Fibroblast of gingiva (primary cell): ENCODE data around the gene GLRX5.

Experiments used
- DNase-seq: peaks from one replicate; pipeline ENCODE4 v3.0.0-alpha.2; 2011; ENCODE audit warnings: low read depth

The GLRX5 gene

GRCh38 chr14:95518045-95518751 lies 16.7 kb upstream of the GLRX5 start:
- no peak for DNase-seq

DNA sequence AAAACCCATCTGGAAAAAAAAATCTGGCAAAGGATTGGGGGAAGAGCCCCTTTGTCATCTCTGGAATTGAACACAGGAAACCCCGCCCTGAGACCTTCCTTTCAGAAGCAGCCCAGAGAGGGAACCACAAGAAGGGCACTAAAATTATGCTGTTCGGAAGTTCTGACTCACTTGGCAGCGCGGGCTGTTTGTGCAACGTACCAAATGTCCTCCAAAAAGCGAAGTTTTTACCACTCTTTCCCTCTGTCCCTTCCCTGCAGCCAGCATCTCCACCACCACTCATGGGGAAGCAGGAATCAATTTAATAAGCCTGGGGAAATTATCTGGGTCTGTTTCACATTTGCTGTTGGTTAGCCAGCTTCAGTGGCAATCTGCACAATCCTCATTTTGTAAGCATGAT lies 15.2 kb upstream of the GLRX5 start:
- DNase-seq = peak; percentile 95

DNA sequence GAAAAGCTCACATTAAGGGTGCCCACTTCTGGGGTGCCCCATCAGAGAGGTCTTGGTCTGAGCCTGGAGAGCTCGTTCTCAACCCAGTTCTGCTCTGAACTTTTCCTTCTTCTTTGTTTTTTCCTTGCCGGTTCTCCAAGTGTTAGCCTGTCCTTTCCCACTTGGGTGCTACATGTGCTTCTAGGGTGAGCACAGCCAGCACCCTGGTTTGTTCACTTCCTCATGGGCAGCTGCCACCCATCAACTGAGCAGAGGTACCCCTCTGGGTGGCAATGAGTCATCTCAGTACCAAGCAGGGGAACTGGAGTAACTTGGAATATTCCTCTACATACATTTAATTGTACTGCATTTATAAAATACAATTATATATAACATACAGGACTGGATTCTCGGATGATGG lies 14.5 kb upstream of the GLRX5 start:
- DNase-seq = no peak

GRCh38 chr14:95521001-95521400 lies 13.8 kb upstream of the GLRX5 start:
- DNase-seq = no peak

- no peak for DNase-seq
These were observed 12.7 kb upstream of the GLRX5 start for GRCh38 chr14:95522116-95522515.

DNA sequence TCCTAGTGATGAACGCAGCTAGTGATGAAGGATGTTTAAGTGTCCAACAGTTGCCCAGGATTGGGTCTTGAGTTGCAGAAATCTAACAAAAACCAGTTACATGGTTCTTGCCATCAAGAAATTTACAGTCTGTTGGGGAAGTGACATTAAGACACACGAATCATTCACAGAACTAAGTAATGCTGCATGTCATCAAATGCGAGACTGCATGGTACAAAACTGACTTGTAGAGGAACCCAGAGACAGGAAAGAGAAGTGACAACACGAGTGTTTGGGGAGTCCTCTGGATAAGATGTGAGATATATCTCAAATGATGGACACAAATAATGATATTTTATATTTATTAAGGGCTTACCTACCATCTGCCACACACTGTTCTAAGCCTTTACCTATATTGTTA lies 12.3 kb upstream of the GLRX5 start:
- DNase-seq = no peak

- no peak for DNase-seq
These were observed 11.6 kb upstream of the GLRX5 start for GRCh38 chr14:95523051-95523814.

GRCh38 chr14:95523815-95524448 lies 10.9 kb upstream of the GLRX5 start:
- peak; percentile 61 for DNase-seq

GRCh38 chr14:95524706-95525512 lies 9.9 kb upstream of the GLRX5 start:
- DNase-seq = no peak

GRCh38 chr14:95525999-95526398 lies 8.9 kb upstream of the GLRX5 start:
- no peak for DNase-seq

DNA sequence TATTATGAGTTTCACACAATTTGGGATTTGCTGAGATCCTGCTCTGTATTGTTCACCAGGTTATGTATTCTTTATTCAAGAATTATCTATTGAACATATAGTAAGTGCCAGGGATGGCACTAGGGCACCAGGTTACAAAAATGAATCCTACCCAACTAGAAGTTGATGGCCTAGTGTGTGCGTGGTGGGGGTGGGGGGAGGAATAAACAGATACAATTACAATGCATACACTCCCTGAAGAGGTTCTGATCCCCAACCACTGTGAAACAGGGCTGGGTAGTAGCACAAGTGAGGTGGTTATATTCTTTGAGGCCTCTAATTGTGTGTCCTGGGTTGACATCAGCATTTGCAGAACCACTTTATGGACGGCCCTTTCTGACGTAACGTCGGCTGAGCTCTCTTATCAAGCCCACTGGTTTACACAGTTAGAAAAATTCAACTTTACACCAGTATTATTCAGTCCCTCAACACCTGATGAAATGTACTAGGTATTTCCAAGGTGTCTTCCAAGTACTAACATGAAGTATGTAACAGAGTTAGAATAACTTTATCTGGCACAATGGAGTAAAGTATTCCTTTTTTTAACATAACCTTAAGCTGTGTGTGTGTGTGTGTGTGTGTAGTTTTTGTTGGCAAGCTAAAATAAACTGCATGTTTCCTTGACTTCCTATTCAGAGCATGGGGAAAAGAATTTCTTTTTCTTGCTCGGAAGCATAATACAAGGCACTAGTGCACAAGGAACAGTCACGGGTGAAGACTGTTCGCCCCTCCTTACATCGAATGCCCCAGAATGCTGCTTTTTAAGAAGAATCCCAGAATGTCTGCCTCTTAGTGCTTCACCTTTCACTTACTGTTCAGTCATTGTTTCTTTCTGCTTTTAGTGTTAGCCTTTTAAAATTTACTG lies 8.1 kb upstream of the GLRX5 start:
- DNase-seq = peak; percentile 44

- peak; percentile 85 for DNase-seq
These were observed 7.4 kb upstream of the GLRX5 start for GRCh38 chr14:95527387-95528002.

GRCh38 chr14:95529216-95529615 lies 5.6 kb upstream of the GLRX5 start:
- no peak for DNase-seq

DNA sequence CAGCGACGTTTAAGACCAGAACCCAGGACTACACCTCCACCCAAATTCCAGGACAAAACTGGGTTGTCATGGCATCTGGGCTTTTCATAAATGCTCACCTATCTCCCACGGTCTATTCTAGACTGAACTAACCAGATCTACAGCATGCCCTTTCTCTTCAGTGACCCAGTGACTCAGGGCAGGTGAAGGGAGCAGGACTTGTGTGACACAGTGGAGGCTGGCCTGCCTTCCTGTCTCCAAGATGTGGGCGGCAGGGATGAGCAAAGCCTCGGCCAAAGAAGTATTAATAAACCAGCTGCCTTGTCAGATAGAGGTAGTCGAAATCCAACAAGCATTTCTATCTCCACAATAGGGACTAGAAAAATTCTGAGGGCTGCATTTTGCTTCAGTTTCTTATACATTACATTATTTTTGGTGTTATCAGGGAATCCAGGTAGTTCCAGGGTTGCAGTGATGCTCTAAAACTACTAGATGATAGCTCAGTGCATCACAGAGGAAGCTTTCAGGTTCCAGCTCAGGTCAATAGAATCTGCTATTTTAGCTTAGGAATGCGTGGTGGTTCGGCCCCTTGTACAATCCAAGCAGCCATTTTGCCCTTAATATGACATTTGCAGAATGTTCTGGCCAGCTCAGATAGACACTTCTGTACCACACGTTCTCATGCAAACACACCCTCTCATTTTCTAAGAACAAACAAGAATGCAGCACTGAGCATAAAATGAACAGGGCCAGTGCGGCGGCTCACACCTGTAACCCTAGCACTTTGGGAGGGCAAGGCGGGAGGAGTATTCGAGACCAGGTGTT lies 4.2 kb upstream of the GLRX5 start:
- no peak for DNase-seq

GRCh38 chr14:95531473-95531872 lies 3.4 kb upstream of the GLRX5 start:
- DNase-seq = peak; percentile 82

DNA sequence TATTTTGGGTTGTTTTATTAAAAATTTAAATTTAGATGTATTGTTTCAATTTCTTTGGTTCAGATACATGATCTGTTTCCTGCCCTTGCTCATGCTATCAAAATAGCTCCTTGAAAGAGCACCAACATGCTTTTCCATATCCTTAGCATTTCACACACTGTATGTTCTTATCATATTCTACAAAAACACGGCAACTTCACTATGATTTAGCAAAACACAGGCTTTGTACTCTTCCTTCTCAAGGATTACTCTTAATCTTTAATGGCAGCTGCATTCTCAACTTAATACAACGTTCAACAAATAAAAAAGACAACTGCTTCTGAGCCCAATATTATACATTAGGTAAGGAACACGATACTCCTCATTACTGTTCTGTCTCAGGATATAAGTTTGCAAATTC lies 2.9 kb upstream of the GLRX5 start:
- DNase-seq = no peak

DNA sequence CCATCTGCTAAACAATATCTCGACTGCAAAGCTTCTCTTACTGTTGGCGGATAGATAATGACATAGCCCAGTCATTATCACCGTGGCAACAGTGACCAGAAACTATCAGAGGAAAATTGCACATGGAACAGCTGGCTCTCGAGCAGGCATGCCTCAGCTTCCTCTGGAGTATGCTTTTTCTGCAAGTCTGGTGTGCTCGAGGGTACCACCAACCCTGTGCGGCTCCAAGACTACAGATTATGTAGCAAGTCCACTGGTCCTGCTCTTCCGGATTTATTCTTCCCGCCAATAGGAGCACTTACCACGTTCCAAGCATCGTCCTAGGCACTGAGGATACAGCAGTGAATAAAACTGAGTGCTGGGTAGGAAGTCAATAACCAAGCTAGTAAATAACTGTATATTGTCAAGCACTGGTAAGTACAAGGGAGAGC lies 1.4 kb upstream of the GLRX5 start:
- DNase-seq = peak; percentile 51

- no peak for DNase-seq
These were observed 1.0 kb upstream of the GLRX5 start for GRCh38 chr14:95533822-95534221.

DNA sequence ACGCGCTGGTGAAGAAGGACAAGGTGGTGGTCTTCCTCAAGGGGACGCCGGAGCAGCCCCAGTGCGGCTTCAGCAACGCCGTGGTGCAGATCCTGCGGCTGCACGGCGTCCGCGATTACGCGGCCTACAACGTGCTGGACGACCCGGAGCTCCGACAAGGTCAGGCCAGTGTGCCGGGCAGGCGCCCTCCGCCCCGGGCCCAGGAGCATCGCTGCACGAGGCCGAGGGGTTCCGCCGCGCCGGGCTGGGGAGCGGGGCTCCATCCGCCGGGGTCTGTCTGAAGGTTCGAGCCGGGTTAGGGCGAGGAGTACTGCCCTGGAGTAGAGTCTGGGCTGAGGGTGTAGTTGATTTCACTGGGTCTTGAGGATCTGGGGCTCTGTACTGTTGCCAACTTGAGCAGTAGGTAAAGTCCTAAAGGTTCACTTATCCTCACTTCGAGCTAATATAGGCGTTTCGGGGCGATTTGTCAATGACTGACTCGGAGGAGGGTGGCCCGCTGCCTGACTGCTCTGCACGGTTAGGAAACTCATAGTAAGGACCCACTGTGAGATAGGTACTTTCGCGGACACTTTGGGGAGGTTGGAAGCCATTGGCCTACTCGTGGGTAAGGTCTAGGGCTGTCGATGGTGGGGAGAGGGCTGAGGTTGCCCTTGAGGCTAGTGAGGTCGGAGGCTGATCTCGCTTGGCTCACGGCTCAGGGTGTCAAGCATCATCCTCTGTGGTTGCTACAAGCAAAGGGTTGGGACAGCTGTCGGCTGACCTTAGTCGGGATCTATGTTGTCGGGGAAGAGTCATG lies 574 bp downstream of the GLRX5 start:
- no peak for DNase-seq
